Kidney (tissue), 22 donors: Measurements from ENCODE around the gene PPHLN1. TPM values are rescaled to one million over a fixed set of nuclear protein-coding genes. Genes with fewer than 3 reads are reported as not detected.

Source experiments
- DNase-seq, 5 donors: peaks; one replicate each; pipeline ENCODE4 v3.0.0-alpha.2; 2013 to 2020
- FAIRE-seq: peaks from 2 replicates; lab custom pipeline; 2012; peaks lifted over from hg19 to GRCh38; lab: Jason Lieb, UNC
- H3K27ac ChIP-seq, 2 donors: one replicate each; pipeline ENCODE4 v1.7.0; 2013; ENCODE audit warnings: low read depth in 2 of 2, low read length in 2 of 2, inconsistent platforms in 1 of 2
- H3K27me3 ChIP-seq: one replicate; pipeline ENCODE4 v1.7.1; 2013; ENCODE audit warnings: low read length, inconsistent platforms; ENCODE audit not compliant: control insufficient read depth, insufficient read depth
- H3K36me3 ChIP-seq, 3 donors: one replicate each; pipeline versions ENCODE4 v1.7.0 to v1.7.1; 2013; ENCODE audit warnings: low read length in 3 of 3, control low read depth in 1 of 3, inconsistent platforms in 1 of 3; ENCODE audit not compliant: insufficient read depth in 3 of 3, control insufficient read depth in 2 of 3
- H3K4me1 ChIP-seq, 3 donors: one replicate each; pipeline versions ENCODE4 v1.7.0 to v1.7.1; 2013; ENCODE audit warnings: low read length in 3 of 3, inconsistent platforms in 1 of 3, low read depth in 1 of 3; ENCODE audit not compliant: control insufficient read depth in 2 of 3, insufficient read depth in 2 of 3
- H3K4me3 ChIP-seq, 3 donors: one replicate each; pipeline versions ENCODE4 v1.7.0 to v1.8.1; 2013; ENCODE audit warnings: low read length in 3 of 3, control low read depth in 1 of 3, inconsistent platforms in 1 of 3
- H3K9ac ChIP-seq, 3 donors: one replicate each; pipeline versions ENCODE4 v1.7.0 to v1.7.1; 2013; ENCODE audit warnings: low read length in 3 of 3, control low read depth in 1 of 3, inconsistent platforms in 1 of 3
- H3K9me3 ChIP-seq, 3 donors: one replicate each; pipeline versions ENCODE4 v1.7.0 to v1.7.1; 2013; ENCODE audit warnings: low read length in 3 of 3, control low read depth in 1 of 3, inconsistent platforms in 1 of 3; ENCODE audit not compliant: control insufficient read depth in 2 of 3, insufficient read depth in 1 of 3
- CTCF ChIP-seq: IDR thresholded peaks from 3 replicates; pipeline ENCODE4 v1.5.1; 2012; ENCODE audit warnings: mild to moderate bottlenecking, moderate library complexity, borderline replicate concordance; ENCODE audit not compliant: insufficient read depth; ENCODE audit errors: extremely low read depth
- intact Hi-C: fragments of 100-400 bp; cut with DNase I; formaldehyde crosslinking; loops from one replicate; pipeline ENCODE4 v1.11.1; 2022
- long read RNA-seq, 10 donors: library from polyadenylated mRNA in 1 of 10; unstranded in 1 of 10; transcript quantifications; one replicate each; pipeline ENCODE4 v2.0.0 and lab custom pipeline, GENCODE V29; 2021 to 2026
- polyA plus RNA-seq: library from polyadenylated mRNA; stranded (reverse); fragments of 350-450 nt; fragmentation: Illumina TruSeq; extraction: RNeasy Lipid Tissue Mini Kit (QIAGEN cat#74804); gene quantifications from one replicate; pipeline ENCODE4 v1.2.3, GENCODE V29; 2014; ENCODE audit warnings: low read depth, low replicate concordance; ENCODE audit not compliant: insufficient read depth
- total RNA-seq: library from RNA; stranded (reverse); fragmentation: NEBNext Ultra II Directional; extraction: Animal tissue kit (Norgen Biotek cat#: 25700); gene quantifications from one replicate; pipeline ENCODE4 v1.2.1, GENCODE V29; 2021
- donor health status: control.
- donor health status: control.
- donor health status: control.
- donor health status: control.
- donor health status: control.
- donor health status: DM: yes; HTN: yes; CAD: no.
- donor health status: Normal renal cell carcinoma (clear cell type).

The PPHLN1 gene
- 51.9 TPM for total RNA-seq
- 32.0 TPM for polyA plus RNA-seq
- long read RNA-seq, donor 1, full-length matches to known transcripts: 15 of 236 reads
- long read RNA-seq, donor 1, partial matches to known transcripts: 151 of 236 reads
- long read RNA-seq, donor 1, other reads (novel, unspliced or antisense): 70 of 236 reads
- long read RNA-seq, donor 2, full-length matches to known transcripts: 25 of 30 reads
- long read RNA-seq, donor 2, partial matches to known transcripts: 5 of 30 reads
- long read RNA-seq, donor 2, other reads (novel, unspliced or antisense): 0 of 30 reads
- long read RNA-seq, donor 3, full-length matches to known transcripts: 39 of 352 reads
- long read RNA-seq, donor 3, partial matches to known transcripts: 244 of 352 reads
- long read RNA-seq, donor 3, other reads (novel, unspliced or antisense): 69 of 352 reads
- long read RNA-seq, donor 4, full-length matches to known transcripts: 16 of 16 reads
- long read RNA-seq, donor 4, partial matches to known transcripts: 0 of 16 reads
- long read RNA-seq, donor 4, other reads (novel, unspliced or antisense): 0 of 16 reads
- long read RNA-seq, donor 5, full-length matches to known transcripts: 3 of 25 reads
- long read RNA-seq, donor 5, partial matches to known transcripts: 22 of 25 reads
- long read RNA-seq, donor 5, other reads (novel, unspliced or antisense): 0 of 25 reads
- long read RNA-seq, donor 6, full-length matches to known transcripts: 21 of 483 reads
- long read RNA-seq, donor 6, partial matches to known transcripts: 324 of 483 reads
- long read RNA-seq, donor 6, other reads (novel, unspliced or antisense): 138 of 483 reads
- long read RNA-seq, donor 7, partial matches to known transcripts: 4 of 8 reads
- long read RNA-seq, donor 7, other reads (novel, unspliced or antisense): 4 of 8 reads
- long read RNA-seq, donor 8, full-length matches to known transcripts: 16 of 29 reads
- long read RNA-seq, donor 8, partial matches to known transcripts: 13 of 29 reads
- long read RNA-seq, donor 8, other reads (novel, unspliced or antisense): 0 of 29 reads
- long read RNA-seq, donor 9, full-length matches to known transcripts: 5 of 121 reads
- long read RNA-seq, donor 9, partial matches to known transcripts: 83 of 121 reads
- long read RNA-seq, donor 9, other reads (novel, unspliced or antisense): 33 of 121 reads
- long read RNA-seq, donor 10, full-length matches to known transcripts: 24 of 24 reads
- long read RNA-seq, donor 10, partial matches to known transcripts: 0 of 24 reads
- long read RNA-seq, donor 10, other reads (novel, unspliced or antisense): 0 of 24 reads

- no peak for FAIRE-seq
- Histone ChIP-seq H3K27ac (peak within 1 kb of the TSS; percentile 62 to 71), H3K9ac (peak within 1 kb of the TSS; percentile 75 to 98 (median 94)), H3K4me1 (peaks cover 2 to 15% (median 15%) of the 10 kb centered on the region in 3 donors), H3K4me3 (peak within 1 kb of the TSS; percentile 98 to 99 (median 98)), H3K27me3 (no peaks in the 10 kb centered on the region), H3K9me3 (no peaks in the 10 kb centered on the region), H3K36me3 (peaks cover 0 to 8% (median 0%) of the 10 kb centered on the region in 3 donors)
- DNase-seq: peak; percentile 89 to 94 (median 92)
- intact Hi-C loops: no loop called here
- TF ChIP-seq CTCF: no peak
Observed at GRCh38 chr12:42325653-42326474, at the start of gene PPHLN1, which contains the start of gene ZCRB1. Gene PPHLN1, plus strand, starts transcription at chr12:42326167. Its CDS starts 9,736 bp downstream, at chr12:42335903. Gene ZCRB1, minus strand, starts transcription at chr12:42326094. Its CDS starts 1,992 bp downstream, at chr12:42324102.

- no peak for TF ChIP-seq CTCF
- H3K27ac ChIP-seq: no peak overlapping the region
- H3K4me1 ChIP-seq: no peaks in the 10 kb centered on the region
- H3K36me3 ChIP-seq: no peaks in the 10 kb centered on the region
- FAIRE-seq (no peak), DNase-seq (peak in 1 of 5 donors; percentile 11)
- intact Hi-C loops: no loop called here
- no peaks in the 10 kb centered on the region for H3K27me3 ChIP-seq
- H3K4me3 ChIP-seq: no peak overlapping the region
- H3K9me3 ChIP-seq: no peaks in the 10 kb centered on the region
- no peak overlapping the region for H3K9ac ChIP-seq
Observed at GRCh38 chr12:42277396-42278127, 48.4 kb upstream of the PPHLN1 start.
